NT2/D1 (cell line): ENCODE measurements around the gene PCED1B.

Experiments
- SUZ12 ChIP-seq: IDR thresholded peaks from 2 replicates; pipeline ENCODE4 v1.6.1; 2011; ENCODE audit not compliant: insufficient read length, insufficient read depth; ENCODE audit errors: extremely low read depth
- YY1 ChIP-seq: IDR thresholded peaks from 2 replicates; pipeline ENCODE4 v1.6.1; 2011; ENCODE audit not compliant: insufficient read length, insufficient read depth

GRCh38 chr12:47048541-47048940 is 30.9 kb upstream of the PCED1B start:
- TF ChIP-seq SUZ12 (no peak), YY1 (no peak)
